HEK293 (cell line): ENCODE data around the gene SH3GL1.

Experiments
- GLI2 ChIP-seq: fragments of 450-650 bp; formaldehyde crosslinking; IDR thresholded peaks from 2 replicates; pipeline ENCODE4; 2017; ENCODE audit warnings: missing biosample characterization, missing genetic modification characterization, low read depth, borderline replicate concordance
- ZBTB48 ChIP-seq: fragments of 450-650 bp; formaldehyde crosslinking; IDR thresholded peaks from 2 replicates; pipeline ENCODE4 v1.5.1; 2016; ENCODE audit warnings: missing biosample characterization, missing genetic modification characterization
- ZNF501 ChIP-seq: fragments of 450-650 bp; formaldehyde crosslinking; IDR thresholded peaks from 2 replicates; pipeline ENCODE4 v1.5.1; 2016; ENCODE audit warnings: missing biosample characterization, missing genetic modification characterization
- ZNF621 ChIP-seq: fragments of 450-650 bp; formaldehyde crosslinking; IDR thresholded peaks from 2 replicates; pipeline ENCODE4 v1.5.1; 2017; ENCODE audit warnings: missing biosample characterization, missing genetic modification characterization
- ZNF677 ChIP-seq: fragments of 450-650 bp; IDR thresholded peaks from 2 replicates; pipeline ENCODE4 v1.5.0; 2018; ENCODE audit warnings: missing biosample characterization, mild to moderate bottlenecking, missing genetic modification characterization, moderate library complexity
- ZNF701 ChIP-seq: fragments of 450-650 bp; formaldehyde crosslinking; IDR thresholded peaks from 2 replicates; pipeline ENCODE4 v1.5.1; 2016; ENCODE audit warnings: missing biosample characterization, missing genetic modification characterization
- ZNF707 ChIP-seq: fragments of 450-650 bp; formaldehyde crosslinking; IDR thresholded peaks from 2 replicates; pipeline ENCODE4 v1.5.1; 2016; ENCODE audit warnings: missing biosample characterization, missing genetic modification characterization
- TF ChIP-seq, protein P1 (sequence below): fragments of 450-650 bp; formaldehyde crosslinking; IDR thresholded peaks from 2 replicates; pipeline ENCODE4 v1.5.1; 2016; ENCODE audit warnings: missing biosample characterization, missing genetic modification characterization

DNA sequence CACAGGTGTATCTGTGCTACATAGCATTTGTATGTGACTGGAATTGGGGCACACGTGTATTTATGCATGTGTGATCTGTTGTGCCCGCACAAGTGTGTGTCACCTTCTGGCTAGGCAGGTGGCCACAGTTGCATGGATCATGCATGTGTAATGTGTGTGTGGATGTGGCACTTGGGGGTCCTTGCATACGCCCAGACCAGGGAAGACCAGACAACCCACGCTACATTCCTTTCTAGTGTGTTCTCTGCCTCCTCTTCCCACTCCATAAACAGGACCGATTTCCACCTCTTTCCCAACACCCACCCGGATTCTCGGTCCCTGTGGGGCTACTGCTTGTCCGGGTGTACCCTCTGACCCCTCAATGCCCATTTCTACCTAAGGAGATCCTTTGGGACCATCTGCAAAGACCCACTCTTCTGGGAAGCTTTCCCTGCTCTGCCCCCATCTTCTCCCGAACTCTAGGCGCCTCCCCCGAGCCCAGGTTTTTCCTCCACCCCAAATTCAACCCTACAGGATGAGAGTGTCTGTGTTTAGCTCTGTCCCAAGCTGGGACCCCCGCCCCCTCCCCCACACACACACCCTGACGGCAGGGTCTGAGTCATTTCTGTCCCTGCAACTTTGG, 74.0 kb downstream of the SH3GL1 start:
- no peak for TF ChIP-seq ZNF701 (tag by site-specific recombination)
- no peak for TF ChIP-seq ZNF621 (tag by site-specific recombination)
- TF ChIP-seq ZNF501 (tag by site-specific recombination) = no peak
- no peak for TF ChIP-seq GLI2 (tag by site-specific recombination)
- TF ChIP-seq, protein P1, sequence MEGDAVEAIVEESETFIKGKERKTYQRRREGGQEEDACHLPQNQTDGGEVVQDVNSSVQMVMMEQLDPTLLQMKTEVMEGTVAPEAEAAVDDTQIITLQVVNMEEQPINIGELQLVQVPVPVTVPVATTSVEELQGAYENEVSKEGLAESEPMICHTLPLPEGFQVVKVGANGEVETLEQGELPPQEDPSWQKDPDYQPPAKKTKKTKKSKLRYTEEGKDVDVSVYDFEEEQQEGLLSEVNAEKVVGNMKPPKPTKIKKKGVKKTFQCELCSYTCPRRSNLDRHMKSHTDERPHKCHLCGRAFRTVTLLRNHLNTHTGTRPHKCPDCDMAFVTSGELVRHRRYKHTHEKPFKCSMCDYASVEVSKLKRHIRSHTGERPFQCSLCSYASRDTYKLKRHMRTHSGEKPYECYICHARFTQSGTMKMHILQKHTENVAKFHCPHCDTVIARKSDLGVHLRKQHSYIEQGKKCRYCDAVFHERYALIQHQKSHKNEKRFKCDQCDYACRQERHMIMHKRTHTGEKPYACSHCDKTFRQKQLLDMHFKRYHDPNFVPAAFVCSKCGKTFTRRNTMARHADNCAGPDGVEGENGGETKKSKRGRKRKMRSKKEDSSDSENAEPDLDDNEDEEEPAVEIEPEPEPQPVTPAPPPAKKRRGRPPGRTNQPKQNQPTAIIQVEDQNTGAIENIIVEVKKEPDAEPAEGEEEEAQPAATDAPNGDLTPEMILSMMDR (tag by site-specific recombination) = no peak
- no peak for TF ChIP-seq ZNF677 (tag by site-specific recombination)
- peak; percentile 54 for TF ChIP-seq ZBTB48 (tag by site-specific recombination)
- TF ChIP-seq ZNF707 = no peak
